Measurements from ENCODE around the gene NEUROD6.

- TF ChIP-seq POLR2A (IDR thresholded peaks at IDR 0.05; ENCODE audit: low read length), result no peak
- no peak for TF ChIP-seq GATA1 (IDR thresholded peaks at IDR 0.05; ENCODE audit: low read depth, low read length)
Observed at GRCh38 chr7:31337002-31337565, 3.4 kb downstream of the NEUROD6 start.
